Sigmoid colon (tissue), 4 donors: Measurements from ENCODE around the gene HSD17B4.
"Not testable (repeated sequence)": the region's sequence is repeated elsewhere in the genome, so short reads cannot be mapped to it uniquely, and the experiment has no call there.

Experiments used
- CTCF ChIP-seq, 4 experiments: fragments of 450-650 bp in 3 of 4; fragments of 200-600 bp in 1 of 4; IDR thresholded peaks; one replicate each; pipeline ENCODE4 v1.5.1; 2016 to 2019; ENCODE audit warnings: antibody characterized with exemption in 4 of 4, mild to moderate bottlenecking in 3 of 4, moderate library complexity in 2 of 4
- EP300 ChIP-seq, 4 donors: sonication (generic); formaldehyde crosslinking; IDR thresholded peaks; one replicate each; pipeline ENCODE4 v1.6.1; 2017; ENCODE audit warnings: antibody characterized with exemption in 4 of 4
- POLR2A ChIP-seq, 2 donors: fragments of 450-650 bp; IDR thresholded peaks; one replicate each; pipeline ENCODE4 v1.6.1; 2016; ENCODE audit warnings: antibody characterized with exemption in 2 of 2, mild to moderate bottlenecking in 2 of 2, moderate library complexity in 2 of 2
- POLR2AphosphoS5 ChIP-seq, 4 donors: sonication (generic); formaldehyde crosslinking; IDR thresholded peaks; one replicate each; pipeline ENCODE4 v1.6.1; 2017; ENCODE audit warnings: antibody characterized with exemption in 4 of 4

DNA sequence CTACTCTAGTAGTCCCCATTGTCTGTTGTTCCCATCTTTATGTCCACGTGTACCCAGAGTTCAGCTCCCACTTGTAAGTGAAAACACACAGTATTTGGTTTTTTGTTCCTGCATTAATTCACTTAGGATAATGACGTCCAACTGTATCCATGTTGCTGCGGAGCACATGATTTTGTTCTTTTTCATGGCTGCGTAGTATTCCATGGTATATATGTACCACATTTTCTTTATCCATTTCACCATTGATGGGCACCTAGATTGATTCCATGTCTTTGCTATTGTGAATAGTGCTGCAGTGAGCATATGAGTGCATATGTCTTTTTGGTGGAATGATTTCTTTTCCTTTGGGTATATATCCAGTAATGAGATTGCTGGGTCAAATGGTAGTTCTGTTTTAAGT lies 51.6 kb downstream of the HSD17B4 start:
- TF ChIP-seq POLR2A, CTCF, EP300, POLR2AphosphoS5 (IDR thresholded peaks at IDR 0.05): not testable (repeated sequence)
